NCI-H146 (cell line): ENCODE results near the gene KLHL28.
A peak's percentile ranks its signal among the peaks of the same experiment; 100 is the strongest.
"Not testable (repeated sequence)": the region's sequence is repeated elsewhere in the genome, so short reads cannot be mapped to it uniquely, and the experiment has no call there.

Experiments
- DNase-seq: peaks from one replicate; lab custom pipeline; 2025; lab: John Stamatoyannopoulos, UW

KLHL28 gene

DNA sequence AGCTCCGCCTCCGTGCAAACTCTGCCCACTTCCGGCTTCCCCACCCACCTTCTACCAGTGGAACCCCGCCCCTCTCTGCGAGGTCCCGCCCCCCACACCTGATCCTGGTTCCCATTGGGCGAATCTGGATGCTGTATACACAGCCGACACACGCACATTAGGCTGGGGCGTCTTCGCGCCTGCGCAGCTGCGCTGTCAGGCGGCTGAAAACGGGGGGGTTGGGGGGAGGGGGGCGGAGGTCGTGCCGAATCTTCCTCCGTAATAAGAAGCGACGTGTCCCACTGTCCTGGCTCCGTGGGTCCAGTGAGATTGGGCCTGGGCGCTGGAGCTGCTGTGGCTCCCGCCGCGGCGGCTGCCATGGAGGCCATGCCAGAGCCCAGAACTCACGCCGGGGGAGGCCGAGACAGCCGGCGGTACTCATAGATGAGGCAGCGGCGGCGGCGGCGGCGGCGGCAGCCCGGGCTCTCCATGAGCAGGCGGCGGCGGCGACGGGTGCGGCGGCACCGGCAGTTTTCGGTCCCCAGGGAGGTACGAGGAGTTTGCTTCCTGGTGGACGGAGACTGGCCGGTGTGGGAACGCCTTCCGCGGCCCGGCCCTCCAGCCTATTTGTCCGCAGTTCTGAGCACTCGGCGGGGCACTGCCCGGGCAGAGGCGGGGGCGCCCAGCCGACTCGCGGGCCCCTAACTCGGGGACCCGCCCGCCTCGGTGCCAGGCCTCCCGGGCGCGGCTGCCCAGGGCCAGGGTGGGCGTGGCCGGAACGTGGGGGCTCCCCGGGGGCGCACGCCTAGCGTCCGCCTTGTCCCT, 64.5 kb downstream of the KLHL28 start:
- peak; percentile 96 for DNase-seq

DNA sequence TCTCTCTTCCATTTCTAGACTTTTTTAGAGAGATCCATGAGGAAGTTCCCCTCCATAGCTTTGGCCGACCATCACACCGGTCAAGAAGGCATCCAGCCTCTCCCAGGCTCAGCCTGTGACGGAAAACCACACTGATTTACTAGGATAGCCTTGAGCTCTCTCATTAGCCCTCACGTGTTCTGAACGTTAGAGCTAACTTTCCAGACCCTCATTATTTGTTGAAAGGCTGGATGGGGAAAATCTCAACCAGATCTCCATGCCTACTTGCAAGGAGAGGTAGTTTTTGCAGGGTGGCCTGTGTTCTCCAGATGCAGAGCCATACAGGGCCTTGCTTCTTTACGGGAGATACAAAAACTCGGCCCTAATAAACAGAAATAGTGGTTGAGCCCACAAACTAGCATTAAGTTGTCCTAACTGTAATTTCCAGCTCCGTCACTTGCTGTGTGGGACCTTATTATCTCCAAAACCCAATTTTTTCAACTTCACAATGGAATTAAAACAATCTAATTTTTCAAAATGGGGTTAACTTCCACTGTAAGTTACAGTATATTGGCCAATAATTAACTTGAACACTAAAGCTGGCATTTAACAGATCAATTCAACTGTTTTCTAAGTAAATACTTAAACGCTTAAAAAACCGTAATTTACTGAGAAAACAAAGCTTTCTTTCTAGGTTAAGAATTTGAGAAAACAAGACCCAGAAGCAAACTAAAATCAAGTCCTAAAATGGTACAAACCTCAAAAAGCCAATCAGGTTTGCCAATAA, 65.3 kb downstream of the KLHL28 start:
- DNase-seq = no peak

DNA sequence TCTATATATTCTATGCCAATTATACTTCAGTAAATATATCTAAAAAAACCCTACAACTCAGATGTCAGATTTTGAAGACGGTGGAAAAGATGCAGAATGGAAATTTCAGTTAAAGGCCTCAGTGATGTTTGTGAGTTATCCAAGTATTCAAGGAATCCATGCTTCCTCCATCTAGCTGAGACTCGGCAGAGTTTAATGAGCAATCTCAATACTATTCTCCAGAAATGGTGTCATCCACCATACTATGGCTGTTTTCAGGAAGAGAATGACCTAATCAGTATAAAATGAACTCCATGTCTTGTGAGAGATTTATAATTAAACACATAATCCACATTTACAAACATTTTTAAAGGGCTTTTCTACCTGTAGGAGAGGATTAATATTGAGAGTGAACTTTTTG, 66.0 kb downstream of the KLHL28 start:
- no peak for DNase-seq

DNA sequence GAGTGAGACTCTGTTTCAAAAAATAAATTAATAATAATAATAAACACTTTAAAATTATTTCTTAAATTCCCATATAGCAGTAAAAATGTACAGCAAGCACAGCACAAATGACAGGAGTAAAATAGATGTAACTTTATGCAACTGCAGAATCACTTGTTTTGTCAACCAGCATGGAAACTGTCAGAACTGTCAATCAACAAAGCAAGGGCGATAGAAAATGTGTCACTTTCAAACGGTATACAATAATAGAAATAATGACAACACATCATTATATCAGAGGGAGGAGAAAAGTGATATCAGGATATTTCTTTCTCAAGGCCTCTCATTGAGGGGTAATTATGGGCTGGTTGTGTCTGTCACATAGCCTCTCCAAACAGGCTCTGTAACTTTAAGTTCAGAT, 68.2 kb downstream of the KLHL28 start:
- DNase-seq = no peak

DNA sequence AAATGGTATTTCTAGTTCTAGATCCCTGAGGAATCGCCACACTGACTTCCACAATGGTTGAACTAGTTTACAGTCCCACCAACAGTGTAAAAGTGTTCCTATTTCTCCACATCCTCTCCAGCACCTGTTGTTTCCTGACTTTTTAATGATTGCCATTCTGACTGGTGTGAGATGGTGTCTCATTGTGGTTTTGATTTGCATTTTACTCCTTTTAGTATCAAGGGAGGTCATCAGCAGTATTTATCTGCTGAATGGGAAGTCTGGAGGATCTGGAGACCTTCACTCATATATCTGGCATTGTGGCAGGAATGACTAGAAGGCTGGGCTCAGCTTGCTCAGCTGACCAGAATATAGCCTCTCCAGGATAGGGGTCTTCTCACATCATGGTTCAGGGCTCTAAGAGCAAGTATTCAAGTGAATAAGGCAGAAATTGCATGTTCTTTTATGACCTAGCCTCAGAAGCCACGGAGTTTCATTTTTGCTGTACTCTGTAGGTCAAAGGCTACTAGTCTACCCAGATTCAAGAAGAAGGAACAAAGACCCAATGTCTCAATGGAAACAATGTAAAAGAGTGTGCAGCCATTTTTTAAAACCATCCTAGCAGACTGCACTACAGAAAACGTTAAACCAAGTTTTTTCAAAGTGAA, 69.9 kb downstream of the KLHL28 start:
- DNase-seq = not testable (repeated sequence)

DNA sequence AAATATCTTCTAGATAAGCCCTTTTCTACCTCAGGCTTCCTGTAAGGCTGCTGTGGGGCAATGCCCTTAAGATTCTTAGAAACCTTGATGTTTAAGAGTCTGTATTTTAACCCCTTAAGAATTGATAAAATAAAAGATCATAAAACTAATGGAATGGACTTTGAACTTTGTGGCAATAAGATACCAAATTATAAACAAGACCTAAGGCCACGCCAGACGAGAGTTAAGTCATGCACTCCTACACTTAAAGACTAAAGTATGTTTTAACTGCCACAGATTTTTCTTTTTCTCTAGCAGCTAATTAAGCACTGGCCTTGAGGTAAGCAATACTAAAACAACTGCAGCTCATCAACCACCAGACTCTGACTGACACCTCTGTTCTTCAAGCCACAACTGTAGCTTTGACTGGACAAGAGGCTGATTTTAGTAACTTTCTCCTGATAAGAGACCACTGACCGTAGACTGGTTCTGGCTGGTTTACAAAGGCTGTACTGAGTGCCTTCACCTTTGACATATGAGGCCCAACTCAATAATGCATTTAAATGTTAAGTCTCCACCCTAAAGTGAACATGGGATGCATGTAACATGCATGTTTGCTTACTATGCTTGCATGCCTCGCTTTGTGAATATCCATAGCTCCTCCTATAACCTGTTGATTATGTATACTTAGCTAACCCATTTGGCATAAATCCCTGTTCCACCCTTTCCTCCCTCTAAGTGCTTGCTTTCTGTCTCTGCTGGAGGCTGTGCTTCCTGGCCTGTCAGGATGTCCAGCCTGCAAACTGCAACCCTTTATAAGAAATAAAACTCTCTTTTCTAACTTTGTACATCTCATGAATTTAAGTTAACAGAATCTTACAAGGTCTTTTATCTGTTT, 71.9 kb downstream of the KLHL28 start:
- no peak for DNase-seq

DNA sequence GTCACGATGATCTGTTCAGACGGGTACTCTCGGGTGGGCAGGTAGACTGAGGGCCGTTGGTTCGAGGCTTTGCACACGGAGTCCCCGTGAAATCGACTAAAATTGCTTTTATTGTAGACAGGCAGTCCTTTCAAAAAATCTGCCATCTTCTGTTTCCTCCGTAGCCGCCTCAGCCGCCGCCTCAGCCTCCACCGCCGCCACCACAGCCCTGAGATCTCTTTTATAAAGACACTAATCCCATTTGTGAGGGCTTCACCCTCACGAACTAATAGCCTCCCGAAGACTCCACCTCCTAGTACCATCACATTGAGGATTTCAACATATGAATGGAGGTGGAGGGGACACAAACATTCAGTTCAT, 74.2 kb downstream of the KLHL28 start:
- no peak for DNase-seq

DNA sequence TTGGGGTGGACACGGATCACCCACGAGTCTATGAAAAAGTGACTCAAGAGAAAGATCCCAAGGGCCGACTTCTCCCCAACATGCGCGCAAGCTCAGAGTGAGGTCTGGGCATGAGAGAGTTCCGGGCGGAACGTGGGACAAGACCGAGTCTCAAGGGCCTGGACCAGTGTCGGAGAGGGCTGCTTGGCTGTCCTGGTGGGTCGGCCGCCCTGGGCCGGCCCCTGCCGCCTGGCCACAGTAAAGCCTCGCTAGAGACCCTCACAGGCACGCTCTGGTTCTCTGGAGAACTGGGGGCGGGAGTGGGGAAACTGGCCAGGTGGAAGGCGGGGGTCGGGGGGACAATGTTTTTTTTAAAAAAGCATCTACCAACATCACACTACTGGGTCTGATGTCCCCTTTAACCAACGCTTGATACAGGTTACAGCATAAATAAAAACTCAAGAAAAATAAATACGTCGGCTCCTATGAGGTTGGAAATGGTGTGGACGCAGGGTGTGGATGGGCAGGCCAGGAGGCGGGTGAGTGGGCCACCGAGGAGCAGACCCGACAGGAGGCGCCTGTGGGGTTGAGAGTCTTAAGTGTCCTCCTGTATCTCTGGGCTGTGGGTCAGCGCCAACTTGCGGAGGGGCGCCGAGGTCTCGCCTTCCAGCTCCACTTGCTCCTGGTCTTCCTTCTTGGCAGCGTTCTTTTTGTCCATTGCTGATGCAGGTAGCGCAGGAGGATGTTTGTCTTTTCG, 74.7 kb downstream of the KLHL28 start:
- DNase-seq = no peak

DNA sequence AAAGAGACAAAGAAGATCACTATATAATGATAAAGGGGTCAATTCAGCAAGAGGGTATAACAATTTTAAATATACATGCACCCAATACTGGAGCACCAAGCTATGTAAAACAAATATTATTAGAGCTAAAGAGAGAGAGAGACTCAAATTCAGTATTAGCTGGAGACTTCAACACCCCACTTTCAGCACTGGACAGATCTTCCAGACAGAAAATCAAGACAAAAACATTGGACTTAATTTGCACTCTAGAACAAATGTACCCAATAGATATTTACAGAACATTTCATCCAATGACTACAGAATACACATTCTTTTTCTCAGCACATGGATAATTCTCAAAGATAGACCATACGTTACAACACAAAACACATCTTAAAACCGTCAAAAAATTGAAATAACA, 81.0 kb downstream of the KLHL28 start:
- DNase-seq = no peak
